Epidermal melanocyte (primary cell): ENCODE results near the gene RBPJ.
A peak's percentile ranks its signal among the peaks of the same experiment; 100 is the strongest.
"Not testable (repeated sequence)": the region's sequence is repeated elsewhere in the genome, so short reads cannot be mapped to it uniquely, and the experiment has no call there.

Source experiments
- DNase-seq: peaks from one replicate; pipeline ENCODE4 v3.0.0; 2011; ENCODE audit warnings: low spot score; ENCODE audit not compliant: insufficient read length

Gene RBPJ

DNA sequence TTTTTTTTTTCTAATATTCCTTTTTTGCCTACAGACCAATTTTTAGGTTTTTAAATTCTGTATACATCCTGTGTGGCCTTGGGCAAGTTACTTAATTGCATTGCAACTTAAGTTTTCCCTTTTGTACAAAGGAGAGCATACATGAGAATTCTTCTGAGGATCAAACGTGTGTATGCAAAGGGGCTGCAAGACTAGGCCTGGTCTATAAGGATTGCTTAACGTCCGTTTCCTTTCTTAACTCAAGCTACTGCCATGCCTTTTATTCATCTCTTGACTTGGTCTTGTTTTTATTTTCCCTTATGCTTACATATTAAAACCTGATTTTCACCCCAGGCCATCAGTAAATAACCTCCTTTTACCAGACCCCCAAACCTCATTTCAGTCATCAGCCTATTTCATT lies 13.6 kb downstream of the RBPJ start:
- DNase-seq = no peak

DNA sequence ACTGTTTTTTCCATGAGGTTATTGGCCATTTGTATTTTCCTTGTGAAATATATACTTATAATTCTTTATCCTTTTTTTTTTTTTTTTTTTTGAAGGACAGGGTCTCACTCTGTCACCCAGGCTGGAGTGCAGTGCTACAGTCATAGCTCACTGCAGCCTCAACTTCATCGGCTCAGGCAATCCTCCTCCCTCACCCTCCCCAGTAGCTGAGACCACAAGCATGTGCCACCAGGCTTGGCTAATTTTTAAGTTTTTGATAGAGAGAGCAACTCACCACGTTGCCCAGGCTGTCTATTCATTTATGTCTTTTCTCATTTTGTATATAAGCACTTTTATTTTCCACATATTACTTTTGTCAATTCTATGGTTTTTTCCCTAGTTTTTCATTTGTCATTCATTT lies 16.8 kb downstream of the RBPJ start:
- DNase-seq = no peak

DNA sequence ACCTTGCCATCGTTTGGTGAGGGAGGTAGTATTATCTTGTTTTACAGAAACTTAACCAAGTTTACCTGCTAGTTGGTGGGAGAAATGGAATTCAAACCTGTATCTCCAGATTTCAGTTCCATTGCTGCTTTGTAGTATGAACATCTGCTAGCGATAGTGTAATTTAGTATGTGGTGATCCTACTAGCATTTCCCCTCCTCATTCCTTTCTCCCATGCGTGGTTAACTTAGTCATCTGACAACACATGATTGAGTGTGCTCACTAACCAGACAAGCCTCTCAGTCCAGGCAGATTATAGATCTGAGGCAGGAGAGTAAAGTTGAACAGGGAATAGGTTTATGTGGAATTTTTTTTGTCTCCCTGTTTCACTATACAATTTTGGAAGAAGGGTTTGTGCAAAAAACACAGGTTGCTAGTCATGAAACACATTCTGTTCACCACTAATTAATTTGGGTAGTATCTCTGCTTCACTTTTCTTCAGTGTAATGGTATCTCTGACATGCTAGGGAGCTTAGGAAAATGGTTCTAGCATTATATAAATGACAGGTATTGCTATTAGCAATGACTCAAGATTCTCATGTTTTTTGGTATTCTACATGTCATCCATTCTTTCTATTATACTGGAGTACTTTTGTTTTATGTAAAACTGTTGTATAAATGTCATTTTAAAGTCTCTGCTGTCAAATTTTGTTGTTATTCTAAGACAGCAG lies 21.7 kb downstream of the RBPJ start:
- DNase-seq = peak; percentile 64

DNA sequence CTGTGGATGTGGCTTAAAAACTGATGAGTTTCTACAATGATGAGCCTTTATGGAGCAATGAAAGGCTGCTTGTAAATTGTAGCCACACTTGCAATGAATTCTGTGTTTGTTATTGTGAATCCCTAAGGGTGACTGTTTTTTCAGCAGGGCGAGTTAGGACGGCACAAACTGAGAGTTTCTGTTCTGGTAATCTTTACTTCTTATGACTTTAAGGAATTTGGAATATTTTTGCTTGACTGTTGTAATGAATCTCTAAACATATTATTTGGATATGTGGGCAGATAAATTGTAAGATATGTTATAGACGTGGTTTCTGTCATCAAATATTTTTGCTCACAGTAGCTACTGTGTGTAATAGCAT lies 22.2 kb downstream of the RBPJ start:
- peak; percentile 64 for DNase-seq

DNA sequence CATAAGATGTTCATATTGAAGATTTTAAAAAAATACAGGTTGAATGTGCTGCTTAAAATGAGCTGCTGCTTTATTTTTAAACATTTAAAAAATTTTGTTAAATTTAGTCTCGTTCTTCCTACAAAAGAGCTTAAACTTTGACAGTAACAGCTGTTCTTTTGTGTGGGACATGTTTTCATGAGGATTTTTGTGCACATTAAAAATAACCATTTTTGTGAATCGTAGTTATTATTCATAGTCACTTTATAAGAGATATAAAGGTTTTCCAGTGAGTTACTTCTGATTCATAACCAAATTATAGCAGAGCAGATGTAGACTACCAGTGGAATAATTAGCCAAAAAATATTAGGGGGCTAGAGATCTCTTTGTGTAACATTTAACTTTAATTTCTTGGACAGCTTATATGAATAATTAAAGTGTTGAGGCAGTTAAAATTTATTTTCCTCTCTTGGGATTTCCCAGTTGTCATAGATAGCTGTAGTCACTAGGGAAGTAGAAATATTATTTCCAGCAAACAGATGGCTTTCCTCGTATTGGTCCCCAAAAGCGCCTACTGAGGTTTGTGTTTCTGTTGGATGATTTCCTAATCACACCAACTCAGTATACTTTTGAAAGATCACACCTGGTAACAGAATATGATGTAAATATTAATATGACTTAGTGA lies 24.2 kb downstream of the RBPJ start:
- no peak for DNase-seq

DNA sequence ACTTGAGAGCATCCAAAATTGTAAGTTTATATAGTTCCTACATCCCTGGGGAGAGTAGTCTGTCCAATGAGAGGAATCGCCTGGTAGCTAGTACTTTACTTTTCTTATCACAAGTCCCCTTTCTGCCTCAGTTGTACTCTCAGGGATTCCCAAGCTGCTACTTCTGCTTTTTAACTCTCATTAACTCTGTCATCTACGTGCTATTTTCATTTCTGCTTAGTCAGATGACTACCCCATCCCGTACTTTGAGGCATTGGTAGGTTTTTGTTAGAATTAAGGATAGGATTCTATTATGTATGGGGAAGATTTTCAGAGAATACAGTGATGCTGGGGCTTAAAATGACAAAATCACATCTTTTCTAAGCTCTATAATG lies 24.7 kb downstream of the RBPJ start:
- DNase-seq = no peak

DNA sequence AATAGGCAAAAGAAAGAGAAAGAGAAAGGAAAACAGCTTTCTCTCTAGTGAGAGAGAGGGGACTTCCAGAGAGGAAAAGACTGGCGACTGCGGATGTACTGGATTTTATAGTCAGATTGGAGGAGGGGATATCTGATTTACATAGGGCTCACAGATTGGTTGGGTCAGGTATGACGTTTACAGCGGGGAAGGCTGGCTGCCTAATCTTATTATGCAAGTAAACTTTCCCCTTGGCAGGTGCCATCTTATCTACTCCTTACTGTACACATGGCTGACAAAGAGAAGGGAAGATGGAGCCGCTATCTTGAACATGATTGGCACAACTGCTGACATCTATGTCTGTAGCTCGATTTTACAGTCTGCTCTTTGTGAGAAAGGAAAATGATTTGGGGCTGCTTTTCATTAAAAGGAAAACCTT lies 25.4 kb downstream of the RBPJ start:
- no peak for DNase-seq

DNA sequence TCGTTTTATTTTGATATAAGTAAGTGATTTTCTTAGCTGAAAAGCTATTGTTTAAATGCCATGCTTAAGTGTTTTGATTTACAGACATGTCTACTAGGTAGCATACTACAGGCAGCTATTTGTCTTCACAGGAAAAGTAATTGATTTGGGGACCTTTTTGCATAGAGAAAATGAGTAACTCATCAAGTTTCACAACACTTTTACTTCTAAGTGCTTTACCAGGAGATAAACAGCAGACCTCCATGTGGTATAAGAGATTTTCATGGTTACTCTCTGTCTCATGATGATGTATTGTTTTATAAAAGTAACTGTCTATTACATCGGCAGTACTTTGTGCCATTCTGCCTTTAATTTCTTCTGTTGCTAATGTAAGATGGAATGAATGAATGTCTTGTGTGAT lies 28.7 kb downstream of the RBPJ start:
- no peak for DNase-seq

DNA sequence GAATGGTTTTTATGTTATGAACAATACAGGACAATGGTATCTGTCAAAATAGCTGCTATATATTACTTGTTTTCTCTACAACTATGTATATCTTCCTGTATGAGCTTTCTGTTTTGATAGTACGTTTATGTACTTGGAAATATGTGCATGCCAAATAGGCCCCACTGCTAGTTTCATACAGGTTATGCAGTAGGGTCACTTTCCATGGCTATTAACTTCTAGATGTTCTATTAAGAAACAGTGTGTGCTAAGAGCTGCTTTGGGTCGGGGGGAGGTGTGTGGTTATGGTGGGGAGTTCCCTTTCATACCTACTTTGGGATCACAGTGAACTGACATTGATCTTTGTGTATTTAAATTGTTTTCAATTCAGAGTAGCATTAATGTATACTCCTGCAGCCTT lies 30.9 kb downstream of the RBPJ start:
- DNase-seq = no peak

DNA sequence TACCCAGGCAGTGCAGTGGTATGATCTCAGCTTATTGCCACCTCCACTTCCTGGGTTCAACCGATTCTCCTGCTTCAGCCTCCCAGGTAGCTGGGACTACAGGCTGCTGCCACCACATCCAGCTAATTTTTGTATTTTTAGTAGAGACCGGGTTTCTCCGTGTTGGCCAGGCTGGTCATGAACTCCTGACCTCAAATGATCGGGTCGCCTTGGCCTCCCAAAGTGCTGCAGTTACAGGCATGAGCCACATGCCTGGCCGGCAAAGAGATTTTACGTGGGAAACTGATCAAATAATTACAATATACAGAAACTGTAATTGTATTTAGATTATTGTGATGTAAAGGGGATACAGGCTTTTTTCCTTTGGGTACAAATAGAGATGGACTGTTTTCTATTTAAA lies 33.7 kb downstream of the RBPJ start:
- no peak for DNase-seq

DNA sequence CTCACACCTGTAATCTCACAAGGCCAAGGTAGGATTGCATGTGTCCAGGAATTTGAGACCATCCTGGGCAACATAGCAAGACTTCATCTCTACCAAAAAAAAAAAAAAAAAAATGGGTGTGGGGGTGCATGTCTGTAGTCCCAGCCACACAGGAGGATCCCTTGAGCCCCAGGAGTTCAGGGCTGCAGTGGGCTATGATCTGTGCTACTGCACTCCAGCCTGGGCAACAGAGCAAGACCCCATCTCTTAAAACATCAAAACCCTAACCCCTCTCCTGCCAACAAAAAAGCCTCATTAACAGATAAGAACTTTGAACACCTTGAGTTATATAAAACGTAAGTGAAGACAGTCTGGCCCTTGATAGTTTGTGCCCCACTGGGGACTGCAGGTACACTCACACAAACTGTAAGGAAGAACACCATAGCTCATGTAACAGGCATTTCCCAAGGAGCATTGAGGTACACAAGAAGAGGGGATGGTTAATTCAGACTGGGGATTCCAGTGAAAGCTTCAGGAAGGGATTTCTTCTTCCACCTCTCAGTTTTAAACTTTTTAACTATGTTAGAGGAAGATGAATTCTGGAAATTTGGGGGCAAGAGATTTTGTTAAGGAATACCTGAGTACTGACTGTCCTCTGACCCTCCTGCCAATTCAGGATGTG lies 34.7 kb downstream of the RBPJ start:
- DNase-seq = no peak

DNA sequence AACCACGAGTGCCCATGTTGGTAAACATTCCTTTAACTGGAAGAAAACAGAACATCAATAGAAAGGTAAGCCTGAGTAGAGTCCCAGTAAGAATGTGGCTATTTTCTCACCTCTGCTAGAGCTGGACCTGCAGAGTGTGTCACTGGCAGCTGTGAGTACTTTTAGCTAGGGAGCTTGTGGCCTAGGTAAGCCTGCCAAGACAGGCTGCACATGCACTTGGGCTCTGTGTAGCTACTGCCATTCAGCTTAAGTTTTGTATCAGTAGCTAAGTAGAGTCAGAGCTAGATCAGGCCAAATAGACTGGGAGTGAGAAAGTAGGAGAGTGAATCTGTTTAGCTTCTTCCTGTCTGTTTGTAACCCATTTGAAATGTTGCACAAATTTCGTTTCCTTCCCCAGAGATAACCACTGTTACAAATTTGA lies 35.3 kb downstream of the RBPJ start:
- DNase-seq = no peak

DNA sequence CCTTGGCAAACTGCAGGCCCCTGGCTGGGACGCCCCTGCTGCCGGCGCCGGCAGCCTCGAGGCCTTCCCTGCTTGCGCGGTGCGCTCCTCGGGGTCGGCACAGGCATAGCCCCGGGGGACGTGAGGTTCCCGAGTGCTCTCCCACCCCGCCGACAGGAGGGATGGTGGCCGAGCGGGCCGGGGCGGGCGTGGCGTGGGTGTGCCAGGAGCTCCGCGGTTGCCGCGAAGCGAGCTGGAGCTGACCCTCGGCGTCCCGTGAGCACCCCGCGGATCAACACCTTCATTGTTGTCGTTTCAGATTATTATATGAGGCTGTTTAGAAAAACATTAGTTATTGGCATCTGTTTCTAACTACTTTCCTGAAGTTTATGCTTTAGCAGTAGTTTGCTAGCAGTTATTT lies 38.7 kb downstream of the RBPJ start:
- not testable (repeated sequence) for DNase-seq

DNA sequence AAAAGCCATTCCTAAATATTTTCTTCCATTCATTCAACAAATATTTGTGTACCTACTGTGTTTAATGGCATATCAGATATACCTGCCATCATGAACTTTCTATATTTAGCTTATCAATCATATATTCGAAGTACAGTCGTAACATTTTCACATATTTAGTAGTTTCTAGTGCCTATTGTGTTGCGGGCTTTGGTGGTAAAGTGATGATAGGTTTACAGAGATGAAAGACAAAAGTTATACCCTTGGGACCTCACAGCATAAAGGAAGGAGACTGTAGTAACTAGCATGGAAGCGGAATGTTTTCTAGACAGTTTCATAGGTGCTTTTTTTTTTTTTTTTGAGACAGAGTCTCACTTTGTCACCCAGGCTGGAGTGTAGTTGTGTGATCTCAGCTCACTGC lies 39.5 kb downstream of the RBPJ start:
- no peak for DNase-seq

DNA sequence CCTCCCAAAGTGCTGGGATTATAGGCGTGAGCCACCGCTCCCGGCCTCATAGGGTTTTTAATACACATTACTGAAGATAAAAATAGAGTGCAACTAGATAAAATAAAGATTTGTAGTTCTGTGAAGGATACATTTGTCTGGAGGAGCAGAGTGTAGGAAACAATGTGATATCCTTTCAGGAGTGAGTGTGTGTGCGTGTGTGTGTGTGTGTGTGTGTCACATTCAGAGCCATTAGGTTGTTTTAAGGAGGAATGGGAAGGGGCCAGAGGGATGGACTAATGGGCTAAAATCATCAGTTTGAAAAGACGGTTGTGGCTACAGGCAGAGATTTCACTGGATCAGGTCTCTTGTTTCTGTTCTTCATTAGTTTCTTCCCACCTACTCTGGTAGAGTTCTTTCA lies 40.0 kb downstream of the RBPJ start:
- no peak for DNase-seq

DNA sequence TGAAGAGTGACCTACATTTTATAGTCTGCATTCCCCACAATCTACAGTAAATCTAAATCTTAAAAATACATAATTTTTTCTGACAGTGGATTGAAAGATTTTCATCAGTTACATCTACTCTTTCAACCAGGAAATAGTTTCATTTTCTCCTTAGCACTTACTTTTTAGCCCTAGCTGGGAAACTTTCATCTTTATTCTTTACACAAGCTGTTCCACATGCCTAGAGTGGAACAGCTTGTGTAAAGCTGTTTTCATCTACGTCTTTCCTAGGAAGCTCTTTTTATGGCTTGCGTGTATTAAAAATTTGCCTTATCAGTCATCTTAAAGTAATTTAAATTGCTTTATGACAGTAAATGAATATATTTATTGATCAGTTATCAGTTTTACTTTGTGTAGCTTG lies 40.5 kb downstream of the RBPJ start:
- DNase-seq = no peak

DNA sequence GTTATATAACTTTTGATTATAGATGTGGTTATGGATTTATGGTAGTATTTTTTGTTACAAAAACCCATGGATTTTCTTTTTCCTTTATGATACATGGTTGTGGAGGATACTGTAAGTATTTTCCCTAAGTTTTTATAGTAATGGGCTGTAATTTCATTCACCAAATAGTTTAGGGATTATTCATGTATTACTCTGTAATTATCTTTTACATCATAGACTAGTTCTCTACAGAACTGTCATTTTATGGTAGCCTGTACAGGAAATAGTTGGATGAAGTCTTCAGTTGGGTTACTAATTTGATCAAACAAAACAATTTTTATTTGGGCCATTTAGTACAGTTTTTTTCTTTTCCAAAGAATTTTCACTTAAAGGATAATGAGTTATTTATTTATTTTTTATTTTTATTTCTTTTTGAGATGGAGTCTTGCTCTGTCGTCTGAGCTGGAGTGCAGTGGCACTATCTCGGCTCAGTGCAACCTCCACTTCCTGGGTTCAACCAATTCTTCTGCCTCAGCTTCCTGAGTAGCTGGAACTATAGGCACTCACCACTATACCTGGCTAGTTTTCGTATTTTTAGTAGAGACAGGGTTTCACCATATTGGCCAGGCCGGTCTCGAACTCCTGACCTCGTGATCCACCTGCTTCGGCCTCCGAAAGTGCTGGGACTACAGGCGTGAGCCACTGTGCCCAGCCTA lies 42.1 kb downstream of the RBPJ start:
- DNase-seq = no peak

DNA sequence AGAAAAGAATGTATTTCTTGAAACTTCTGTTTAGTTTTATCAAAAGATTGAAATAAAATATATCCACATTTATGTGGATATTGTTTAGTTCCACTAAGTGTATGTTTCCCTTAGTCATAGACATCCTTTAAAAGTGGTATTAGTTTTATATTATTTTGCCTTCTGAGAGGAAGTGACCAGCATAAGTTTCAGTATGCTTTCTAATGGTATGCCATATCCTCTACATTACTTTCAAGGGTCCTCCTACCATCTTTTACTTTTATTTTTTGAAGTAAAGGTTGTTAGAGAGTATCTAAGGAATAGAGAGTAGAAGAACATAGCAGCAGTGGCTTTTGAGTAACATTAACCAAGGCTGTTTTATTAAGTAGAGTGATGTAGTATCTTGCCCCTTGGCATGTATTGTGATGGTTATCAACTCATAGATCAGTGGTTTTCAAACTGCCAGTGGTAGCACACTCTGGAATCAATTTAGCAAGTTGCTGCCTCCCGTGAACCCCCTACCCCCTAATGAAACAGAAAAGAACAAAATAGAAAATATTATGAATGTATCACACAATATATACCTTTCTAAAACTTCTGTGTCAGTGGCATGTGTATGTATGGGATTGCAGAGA lies 44.8 kb downstream of the RBPJ start:
- no peak for DNase-seq

DNA sequence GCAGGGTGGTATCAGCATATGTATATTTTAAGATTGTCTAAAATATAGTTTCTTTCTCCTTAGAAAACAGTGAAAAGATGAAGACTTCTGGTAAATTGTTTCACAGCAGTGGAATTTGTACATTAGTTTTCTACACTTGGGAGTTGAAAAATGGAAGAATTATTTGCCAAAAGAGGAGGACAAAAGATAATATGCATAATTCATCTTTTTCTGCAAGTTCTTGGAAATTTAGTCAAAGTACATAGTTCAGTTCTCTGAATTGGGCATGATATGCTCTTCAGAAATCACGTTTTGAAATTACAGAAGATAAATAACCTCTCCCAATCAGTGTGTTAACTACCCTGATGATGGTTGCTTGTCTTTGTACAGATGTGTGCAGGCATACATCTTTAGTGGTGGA lies 47.0 kb downstream of the RBPJ start:
- DNase-seq = no peak

DNA sequence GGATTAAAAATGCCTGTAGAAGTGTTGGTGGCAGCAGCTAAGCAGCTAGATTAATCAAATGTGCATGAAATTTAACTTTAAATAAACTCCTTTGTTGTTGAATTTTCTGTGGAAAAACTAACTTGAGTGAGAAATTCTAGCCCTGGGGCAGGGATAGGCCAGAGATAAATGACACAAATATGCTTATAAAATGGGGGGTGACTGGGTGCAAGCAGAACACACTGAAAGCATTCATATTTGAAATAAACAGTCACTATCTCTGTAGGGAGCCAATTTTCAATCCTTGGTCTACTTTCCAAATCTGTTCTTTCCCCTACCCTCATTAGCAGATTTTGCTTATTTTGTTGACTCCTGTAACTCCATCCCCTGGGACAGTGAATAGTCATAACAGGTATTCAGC lies 47.9 kb downstream of the RBPJ start:
- peak; percentile 69 for DNase-seq

DNA sequence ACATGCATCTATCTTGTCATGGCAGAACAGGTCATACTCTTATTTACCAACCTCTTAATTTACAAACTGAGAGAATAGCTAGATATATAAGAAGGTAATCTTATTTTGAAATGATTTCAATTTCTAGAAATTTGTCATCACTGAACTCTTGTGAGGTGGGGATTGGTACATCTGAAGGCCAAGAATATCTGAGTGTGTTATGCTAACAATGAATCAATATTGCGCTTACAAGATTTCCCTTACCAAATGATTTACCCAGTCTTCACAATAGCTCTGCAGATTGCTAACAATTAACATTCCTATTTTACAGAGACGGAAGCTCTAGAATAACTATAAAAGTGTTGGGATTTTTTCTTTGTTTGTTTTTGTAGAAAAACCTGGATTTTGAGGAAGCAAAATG lies 48.3 kb downstream of the RBPJ start:
- no peak for DNase-seq

DNA sequence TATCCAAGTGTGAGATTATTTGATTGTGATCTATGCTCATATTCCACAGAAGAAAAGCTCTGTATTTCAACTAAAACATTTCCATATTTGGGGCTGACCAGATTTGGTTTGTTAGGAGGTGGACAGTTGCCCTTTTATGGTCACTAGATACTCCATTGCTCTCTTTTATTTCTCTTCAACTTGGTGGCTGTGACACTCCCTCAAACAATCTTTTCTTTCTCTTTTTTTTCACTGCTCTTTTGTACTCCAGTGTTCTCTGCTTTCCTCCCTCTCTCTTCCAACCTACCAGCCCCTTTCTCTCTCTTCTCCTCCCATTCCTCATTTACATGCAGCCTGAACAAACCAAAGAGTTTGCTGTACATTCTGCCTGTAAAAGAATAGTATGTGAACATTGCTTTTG lies 48.8 kb downstream of the RBPJ start:
- no peak for DNase-seq
